ENCODE measurements around the gene TOX2. TPM values are rescaled to one million over a fixed set of nuclear protein-coding genes. Genes with fewer than 3 reads are reported as not detected.

TOX2 gene
- total RNA-seq, 2 donors from 2014 or later: 4.0 to 6.1 TPM

DNA sequence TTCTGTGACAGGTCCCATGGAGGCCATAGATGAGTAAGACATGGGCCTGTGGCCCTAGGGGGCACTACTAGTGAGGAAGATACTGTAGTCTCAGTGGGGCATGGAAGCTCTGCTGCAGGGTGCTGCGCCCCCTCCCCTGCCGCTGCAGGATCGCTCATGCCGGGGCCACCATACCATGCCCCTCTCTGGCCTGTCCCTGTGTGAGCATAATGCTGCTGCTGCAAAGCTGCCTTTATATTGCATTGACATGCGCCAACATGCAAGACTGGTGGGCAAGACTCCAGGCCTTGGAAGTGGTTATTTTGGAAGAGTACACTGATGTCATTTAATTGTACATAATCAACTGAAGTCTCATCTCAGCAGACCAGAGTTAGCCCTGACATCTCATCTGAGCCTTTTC, 60.0 kb downstream of the TOX2 start:
- Histone ChIP-seq H3K9me3 (no peaks in the 10 kb centered on the region), H3K4me3 (no peak overlapping the region), H3K36me3 (no peaks in the 10 kb centered on the region), H3K4me1 (no peaks in the 10 kb centered on the region), H3K9ac (ENCODE audit: low read depth in 2 of 2, low read length in 2 of 2) (no peak overlapping the region), H3K27ac (no peak overlapping the region), H3K27me3 (no peaks in the 10 kb centered on the region)
- no peak for DNase-seq
- TF ChIP-seq CTCF (IDR thresholded peaks at IDR 0.05): no peak
- intact Hi-C loops (cut with DNase I): no loop called here

- Histone ChIP-seq H3K9ac (ENCODE audit: low read depth in 2 of 2, low read length in 2 of 2) (no peak overlapping the region), H3K4me3 (no peak overlapping the region), H3K9me3 (no peaks in the 10 kb centered on the region), H3K27me3 (no peaks in the 10 kb centered on the region), H3K4me1 (no peaks in the 10 kb centered on the region), H3K27ac (no peak overlapping the region), H3K36me3 (no peaks in the 10 kb centered on the region)
- DNase-seq: no peak
- TF ChIP-seq CTCF (IDR thresholded peaks at IDR 0.05): no peak
- intact Hi-C loops (cut with DNase I): no loop called here
Measured at GRCh38 chr20:43975096-43975768, 60.6 kb downstream of the TOX2 start.

DNA sequence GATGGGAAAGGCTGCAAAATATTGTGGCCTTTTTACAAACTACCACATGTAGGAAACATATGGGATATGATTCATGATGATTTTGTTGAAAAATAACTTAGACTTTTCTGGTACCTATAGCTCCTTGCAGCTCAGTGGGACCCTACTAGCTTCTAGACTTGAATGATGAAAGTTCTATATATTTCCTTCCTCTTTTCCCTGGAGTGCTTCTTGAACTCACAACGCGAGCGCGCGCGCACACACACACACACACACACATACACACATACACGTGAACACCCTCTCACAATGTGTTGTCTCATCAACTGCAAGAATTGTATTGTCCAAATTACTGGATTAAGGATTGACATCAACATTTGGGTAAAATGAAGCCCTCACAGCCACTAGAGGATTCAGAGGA, 61.9 kb downstream of the TOX2 start:
- no peak overlapping the region for H3K27ac ChIP-seq
- no peak for TF ChIP-seq CTCF (IDR thresholded peaks at IDR 0.05)

DNA sequence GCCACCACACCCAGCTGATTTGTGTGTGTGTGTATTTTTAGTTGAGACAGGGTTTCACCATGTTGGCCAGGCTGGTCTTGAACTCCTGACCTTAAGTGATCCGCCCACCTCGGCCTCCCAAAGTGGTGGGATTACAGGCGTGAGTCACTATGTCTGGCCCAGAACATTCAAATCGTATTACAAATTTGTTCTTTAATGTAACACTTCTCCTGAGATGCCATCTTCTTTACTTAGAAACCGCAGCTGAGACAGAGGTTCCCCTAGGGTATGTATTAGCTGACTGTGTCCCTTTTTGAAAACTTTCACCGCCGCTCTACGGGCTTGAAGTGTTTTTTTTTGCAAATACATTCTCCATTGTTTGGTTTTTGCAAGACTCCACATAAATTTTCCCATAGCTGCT, 62.6 kb downstream of the TOX2 start:
- TF ChIP-seq CTCF (IDR thresholded peaks at IDR 0.05): no peak
- intact Hi-C loops (cut with DNase I): no loop called here
- Histone ChIP-seq H3K36me3 (no peaks in the 10 kb centered on the region), H3K27me3 (no peaks in the 10 kb centered on the region), H3K4me1 (no peaks in the 10 kb centered on the region), H3K4me3 (no peak overlapping the region), H3K9ac (ENCODE audit: low read depth in 2 of 2, low read length in 2 of 2) (no peak overlapping the region), H3K27ac (no peak overlapping the region), H3K9me3 (no peaks in the 10 kb centered on the region)
- no peak for DNase-seq

More for the DNA sequence above, 61.9 kb downstream of the TOX2 start:
- intact Hi-C loops (cut with DNase I): no loop called here
- H3K4me3 ChIP-seq: no peak overlapping the region
- H3K9me3 ChIP-seq: no peaks in the 10 kb centered on the region
- H3K27me3 ChIP-seq: no peaks in the 10 kb centered on the region
- no peaks in the 10 kb centered on the region for H3K4me1 ChIP-seq
- H3K36me3 ChIP-seq: no peaks in the 10 kb centered on the region
- H3K9ac ChIP-seq (ENCODE audit: low read depth in 2 of 2, low read length in 2 of 2): no peak overlapping the region
- DNase-seq: no peak

DNA sequence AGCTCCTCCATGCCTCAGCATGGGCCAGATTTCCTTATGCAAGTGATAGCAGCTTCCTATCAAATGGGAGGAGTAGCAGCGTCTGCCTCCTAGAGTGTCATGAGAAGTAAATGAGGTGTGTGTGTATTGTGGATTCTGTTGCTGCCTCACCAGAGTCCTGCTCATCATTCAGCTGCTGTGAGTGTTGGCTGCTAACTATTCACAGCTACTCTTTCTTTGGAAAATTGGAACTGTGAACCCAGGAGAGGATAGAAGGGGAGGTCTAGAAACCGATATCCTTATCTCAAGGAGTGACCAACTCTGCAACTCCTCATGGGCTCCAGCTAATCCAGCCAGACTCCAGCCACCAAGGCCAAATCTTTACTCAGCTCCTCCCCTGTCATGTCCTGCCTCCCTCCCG, 63.3 kb downstream of the TOX2 start:
- no peaks in the 10 kb centered on the region for H3K9me3 ChIP-seq
- DNase-seq: no peak
- no peak overlapping the region for H3K27ac ChIP-seq
- H3K36me3 ChIP-seq: no peaks in the 10 kb centered on the region
- no peak overlapping the region for H3K9ac ChIP-seq (ENCODE audit: low read depth in 2 of 2, low read length in 2 of 2)
- H3K27me3 ChIP-seq: no peaks in the 10 kb centered on the region
- TF ChIP-seq CTCF (IDR thresholded peaks at IDR 0.05): no peak
- H3K4me1 ChIP-seq: no peaks in the 10 kb centered on the region
- intact Hi-C loops (cut with DNase I): no loop called here
- no peak overlapping the region for H3K4me3 ChIP-seq
